M059J (cell line): ENCODE measurements around the gene KIAA0825. TPM values are rescaled to one million over a fixed set of nuclear protein-coding genes. Genes with fewer than 3 reads are reported as not detected.

Experiments used
- DNase-seq: peaks from one replicate; pipeline ENCODE4 v3.0.0-alpha.2; 2012; ENCODE audit warnings: low read depth
- total RNA-seq: library from RNA; depleted of rRNA; stranded (reverse); fragments of >200 nt; shearing (Covaris generic); gene quantifications from 2 replicates; pipeline ENCODE4 v1.2.3, GENCODE V29; 2014

KIAA0825 gene
- total RNA-seq, 1 experiment from 2014 or later: 0.32 TPM

DNA sequence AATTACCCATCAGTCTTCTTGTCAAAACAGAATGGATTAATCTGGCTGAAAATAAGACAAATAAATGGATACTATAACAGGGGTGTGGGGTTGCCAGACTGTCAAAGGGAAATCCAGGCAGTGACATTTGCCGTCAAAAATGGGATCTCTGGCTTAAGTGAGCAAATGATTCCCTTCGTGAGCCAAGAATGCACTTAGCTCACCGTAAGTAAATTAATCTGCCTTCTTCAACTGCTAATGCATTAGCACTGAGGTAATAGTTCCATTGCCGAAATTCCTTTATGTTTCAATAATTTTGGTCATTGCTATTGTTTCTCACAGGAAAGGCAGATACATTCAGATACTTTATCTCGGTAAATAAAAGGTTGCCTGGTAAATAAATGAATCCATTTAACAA, 377.8 kb downstream of the KIAA0825 start:
- peak; percentile 36 for DNase-seq

DNA sequence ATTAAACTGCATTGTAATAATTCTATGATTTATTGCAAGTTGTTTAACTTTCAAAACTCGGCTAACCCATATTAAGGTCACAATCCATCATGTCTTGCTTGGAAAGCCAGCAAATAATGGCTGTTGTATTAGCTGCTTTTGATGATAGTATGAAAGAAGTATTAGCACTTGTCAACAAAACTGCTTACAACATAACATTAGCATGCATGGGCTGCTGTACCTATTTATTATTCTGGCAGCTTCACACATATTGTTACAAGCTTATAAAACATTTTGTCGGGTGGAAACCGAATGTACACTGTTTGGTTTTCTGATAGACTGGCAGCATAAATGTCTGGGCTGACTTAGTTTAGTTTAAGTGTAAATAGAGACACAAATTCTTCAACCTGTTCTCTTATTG, 378.3 kb downstream of the KIAA0825 start:
- DNase-seq: no peak

DNA sequence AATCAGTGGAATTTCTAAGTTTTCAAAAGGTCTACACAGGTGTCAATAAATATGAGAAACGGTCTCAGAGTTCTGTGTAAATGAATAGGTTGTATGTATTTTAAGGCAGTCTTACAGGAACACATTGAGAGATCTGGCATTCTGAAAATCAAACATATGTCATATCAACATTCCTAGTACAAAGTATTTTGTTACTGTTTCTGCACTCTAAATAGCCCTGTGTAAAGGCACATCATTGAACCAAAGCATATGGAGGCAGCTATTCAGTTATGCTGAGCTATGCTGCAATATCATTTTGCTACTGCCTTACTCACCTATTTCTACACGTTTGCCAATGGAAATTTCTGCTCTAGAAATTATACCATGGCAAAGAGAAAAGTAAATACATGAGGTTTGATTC, 379.1 kb downstream of the KIAA0825 start:
- no peak for DNase-seq

DNA sequence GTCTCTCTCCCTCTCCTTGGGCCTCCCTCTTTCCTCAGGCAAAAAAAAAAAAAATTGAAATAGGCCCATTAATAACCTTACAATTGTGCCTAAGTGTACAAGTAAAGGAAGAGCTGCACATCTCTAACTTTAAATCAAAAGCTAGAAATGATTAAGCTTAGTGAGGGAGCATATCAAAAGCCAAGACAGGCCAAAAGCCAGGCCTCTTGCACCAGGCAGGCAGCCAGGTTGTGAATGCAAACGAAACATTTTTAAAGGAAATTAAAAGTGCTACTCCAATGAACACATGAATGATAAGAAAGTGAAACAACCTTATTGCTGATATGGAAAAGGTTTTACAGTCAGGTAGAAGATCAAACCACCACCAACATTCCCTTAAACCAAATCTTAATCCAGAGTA, 383.4 kb downstream of the KIAA0825 start:
- no peak for DNase-seq

DNA sequence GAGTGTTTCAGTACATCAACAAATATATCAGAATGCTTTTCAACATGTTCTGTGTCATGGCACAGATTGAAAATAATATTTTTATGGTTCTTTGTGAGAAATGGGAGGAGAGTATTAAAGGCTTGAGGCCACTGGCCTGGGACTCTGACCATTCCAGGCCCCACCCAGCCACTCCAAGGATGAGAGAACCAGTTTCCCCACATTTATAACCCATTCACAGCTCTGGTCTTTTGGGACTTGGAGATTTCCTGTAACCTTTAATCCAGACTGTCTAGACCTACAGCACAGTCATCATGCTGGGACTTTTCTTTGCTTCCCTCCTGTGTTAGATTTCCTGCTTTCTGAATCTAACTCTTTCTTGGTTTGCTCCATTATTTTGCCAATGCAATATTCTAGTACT, 389.6 kb downstream of the KIAA0825 start:
- DNase-seq: no peak

DNA sequence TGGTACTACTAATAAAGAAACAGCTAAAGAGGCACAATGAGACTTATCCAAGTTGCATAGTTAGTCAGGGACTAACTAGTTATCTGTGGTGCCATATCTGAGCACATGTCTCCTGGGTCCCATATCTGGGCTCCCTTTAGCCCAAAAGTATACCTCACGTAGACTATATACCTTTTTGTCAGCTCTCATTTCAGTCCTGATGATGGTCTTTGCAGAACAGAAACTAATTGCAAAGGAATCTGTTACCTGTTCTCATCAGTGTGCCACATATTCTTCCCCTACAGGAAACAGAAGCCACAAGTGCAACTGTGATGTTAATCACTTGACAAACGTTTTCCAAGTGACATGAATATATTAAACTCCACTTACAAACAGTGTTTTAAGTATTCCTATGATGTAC, 395.2 kb downstream of the KIAA0825 start:
- no peak for DNase-seq

DNA sequence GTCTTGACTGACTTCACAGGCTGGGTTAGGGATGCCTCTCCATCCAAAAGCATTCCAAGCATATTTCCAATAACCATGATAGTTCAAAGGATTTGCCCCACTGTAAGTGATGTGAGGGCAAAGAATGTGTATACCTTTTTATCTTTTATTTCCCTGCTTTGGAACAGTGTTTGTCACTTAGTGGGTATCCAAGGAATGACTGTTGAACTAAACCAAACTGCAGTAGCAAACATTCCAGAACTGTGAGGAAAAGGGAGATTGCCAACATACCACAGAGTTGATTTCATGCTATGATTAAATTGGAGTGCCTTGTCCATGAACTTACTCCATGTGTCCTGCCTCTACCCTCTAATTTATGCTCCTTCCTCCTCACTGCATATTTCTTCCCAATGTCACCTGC, 400.0 kb downstream of the KIAA0825 start:
- DNase-seq: peak; percentile 92

DNA sequence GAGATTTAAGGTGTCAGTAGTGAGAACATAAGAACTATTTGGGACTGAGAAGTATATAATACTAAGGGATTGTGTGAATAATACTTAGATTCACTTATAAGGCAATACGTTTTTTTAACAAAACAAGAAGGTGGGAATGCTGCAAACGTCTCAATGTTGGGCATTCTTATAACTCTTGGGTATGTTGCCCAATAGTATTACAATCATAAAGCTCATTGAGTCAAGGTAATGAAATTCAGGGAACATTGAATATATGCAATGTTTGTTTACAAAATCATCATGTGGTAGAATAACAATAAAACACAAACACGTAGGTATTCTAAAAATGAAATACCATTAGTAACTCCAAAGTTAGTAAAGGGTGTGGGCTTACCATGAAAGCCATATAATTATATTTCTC, 400.7 kb downstream of the KIAA0825 start:
- no peak for DNase-seq

DNA sequence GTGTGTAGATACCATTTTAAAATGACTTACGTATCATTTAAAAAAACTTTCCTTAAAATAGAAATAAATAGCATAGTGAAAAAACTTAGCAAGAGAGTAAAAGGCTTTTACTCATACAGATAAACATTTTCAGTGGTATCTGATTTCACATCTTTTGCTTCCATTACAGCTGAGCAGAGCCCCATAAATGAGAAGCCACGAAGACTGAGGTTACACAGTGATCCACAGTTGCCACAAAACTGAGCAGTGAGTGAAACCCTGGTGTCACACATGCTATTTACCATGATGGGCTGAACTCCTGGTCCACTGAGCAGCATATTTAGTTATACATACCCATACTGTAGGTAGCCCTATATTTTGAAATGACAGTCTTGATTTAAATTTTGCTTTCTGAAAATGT, 401.2 kb downstream of the KIAA0825 start:
- peak; percentile 43 for DNase-seq

DNA sequence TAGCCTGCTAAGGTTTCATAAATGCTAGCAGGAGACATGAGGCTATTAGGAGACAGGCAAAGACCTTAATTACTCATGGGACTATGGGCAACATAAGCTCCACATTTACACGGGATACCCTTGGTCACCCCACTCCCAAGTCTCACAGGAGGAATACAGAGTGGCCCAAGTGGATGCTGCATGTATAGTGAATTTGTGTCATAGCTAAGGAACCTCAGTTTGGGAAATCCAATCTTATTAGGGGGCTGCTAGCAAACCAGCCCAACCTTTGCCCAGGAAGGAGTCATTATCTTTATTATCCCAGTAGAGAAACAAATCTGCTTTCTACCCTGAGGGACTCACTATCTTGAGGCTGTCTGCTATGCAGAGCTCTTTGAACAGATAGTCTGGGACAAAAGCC, 405.9 kb downstream of the KIAA0825 start:
- no peak for DNase-seq

DNA sequence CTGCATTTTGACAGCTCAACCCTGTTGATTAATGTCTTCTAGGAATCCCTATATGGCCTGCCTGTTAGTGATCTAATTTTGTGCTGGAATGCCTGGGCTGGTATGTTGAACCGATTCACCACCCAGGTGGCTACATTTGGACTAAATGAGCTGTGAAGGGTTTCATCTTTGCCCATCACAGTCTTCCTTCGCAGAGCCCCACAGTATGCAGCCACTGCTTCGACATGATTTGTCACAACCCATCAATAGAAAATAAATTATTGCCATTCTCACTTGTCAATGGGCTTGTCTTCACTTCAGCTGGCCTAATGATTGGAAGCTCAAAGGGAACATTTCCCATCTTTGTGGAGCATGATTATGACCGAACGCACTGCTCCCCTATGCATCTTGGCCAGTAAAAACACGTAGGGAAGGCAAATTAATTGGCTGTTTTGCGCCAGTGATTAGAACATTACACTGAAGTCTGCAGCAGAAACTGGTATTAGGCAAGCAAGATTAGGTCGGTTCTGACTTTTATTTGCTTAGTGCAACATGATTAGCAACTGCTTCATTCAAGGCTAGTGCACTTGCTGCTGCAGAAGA, 408.5 kb downstream of the KIAA0825 start:
- no peak for DNase-seq

DNA sequence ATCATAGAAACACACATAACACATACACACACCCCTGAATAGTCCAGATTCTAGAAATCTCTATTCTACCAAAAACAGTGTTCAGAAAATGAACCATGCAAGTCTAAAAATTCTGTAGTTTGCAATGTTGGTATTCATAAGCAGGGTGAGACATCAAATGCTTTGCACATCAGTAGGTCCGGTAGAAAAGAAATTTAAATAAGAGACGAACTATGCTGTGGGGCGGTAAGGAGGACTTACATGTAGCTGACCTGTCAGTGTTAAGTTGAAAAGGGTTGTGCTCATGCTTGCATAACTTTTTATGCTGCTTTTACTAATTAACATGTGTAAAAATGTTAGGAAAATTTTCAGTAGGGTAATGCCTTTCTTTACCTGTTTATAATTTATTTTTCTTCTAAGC, 409.1 kb downstream of the KIAA0825 start:
- no peak for DNase-seq

DNA sequence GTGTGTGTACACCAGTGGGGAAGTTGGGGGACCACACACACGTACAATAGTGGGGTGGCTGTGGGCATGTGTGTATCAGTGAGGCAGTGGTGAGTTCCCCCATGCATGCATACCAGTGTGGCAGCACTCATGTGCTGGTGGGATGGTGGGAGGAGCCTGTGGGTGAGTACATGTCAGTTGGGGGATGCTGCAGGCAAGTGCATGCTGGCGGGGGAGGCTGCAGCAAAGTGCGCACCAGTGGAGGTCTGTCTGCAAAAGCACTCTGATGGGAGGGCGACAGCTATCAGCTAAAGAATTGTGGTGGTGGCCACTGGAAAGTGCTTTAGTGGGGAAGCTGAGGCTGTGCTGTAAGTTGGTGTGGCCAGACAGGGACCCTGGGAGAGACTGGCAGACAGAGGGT, 418.8 kb downstream of the KIAA0825 start:
- DNase-seq: no peak

DNA sequence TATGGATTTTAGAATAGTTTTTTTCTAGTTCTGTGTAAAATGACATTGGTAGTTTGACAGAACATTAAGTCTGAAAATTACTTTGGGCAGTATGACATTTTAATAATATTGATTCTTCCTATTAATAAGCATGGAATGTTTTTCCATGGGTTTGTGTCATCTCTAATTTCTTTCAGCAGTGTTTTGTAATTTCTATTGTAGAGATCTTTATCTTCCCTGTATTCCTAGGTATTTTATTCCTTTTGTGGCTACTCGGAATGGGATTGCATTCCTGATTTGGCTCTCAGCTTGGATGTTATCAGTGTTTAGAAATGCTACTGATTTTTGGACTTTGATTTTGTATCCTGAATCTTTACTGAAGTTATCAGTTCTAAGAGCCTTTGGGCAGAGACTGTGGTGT, 420.4 kb downstream of the KIAA0825 start:
- no peak for DNase-seq

DNA sequence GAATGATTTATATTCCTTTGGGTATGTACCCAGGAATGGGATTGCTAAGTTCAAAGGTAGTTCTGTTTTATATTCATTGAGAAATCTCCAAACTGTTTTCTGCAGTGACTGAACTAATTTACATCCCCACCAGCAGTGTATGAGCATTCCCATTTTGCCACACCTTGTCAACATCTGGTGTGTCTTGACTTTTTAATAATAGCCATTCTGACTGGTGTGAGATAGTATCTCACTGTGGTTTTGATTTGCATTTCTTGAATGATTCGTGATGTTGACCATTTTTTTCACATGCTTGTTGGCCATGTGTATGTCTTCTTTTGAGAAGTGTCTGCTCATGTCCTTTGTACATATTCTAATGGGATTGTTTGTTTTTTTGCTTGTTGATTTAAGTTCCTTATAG, 421.5 kb downstream of the KIAA0825 start:
- DNase-seq: peak; percentile 25

DNA sequence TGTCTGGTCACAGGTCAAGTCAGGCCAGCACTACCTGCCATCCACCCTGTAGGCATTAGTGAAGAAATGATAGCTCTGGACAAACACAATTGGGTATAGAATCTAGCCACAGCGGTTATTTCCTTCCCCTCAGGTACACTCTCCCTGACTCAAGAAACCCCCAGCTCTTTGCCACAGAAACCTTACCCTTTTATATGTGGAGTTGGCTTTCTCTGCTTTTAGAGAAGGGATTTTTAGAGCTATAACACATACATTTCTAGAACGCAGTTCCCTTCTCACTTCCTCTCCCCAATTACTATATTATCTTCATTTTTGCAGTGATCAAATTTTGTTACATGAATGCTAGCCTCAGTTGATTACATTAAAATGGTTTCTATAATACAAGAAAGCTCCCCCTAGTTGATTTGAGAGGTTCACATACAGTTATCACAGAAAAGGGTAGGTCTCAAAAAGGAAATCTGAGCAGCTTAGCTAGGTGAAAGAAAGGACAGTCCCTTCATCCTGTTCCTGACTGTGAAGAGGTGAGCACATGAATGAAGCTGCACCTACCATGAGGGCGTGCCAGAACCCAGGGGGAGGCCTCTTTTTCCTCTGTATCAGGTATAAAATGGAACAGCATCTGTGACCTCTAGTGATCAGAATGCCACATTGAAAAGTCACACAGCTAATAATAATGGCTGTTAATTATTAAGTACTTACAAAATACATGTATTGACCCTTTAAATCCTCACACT, 425.6 kb downstream of the KIAA0825 start:
- DNase-seq: no peak

DNA sequence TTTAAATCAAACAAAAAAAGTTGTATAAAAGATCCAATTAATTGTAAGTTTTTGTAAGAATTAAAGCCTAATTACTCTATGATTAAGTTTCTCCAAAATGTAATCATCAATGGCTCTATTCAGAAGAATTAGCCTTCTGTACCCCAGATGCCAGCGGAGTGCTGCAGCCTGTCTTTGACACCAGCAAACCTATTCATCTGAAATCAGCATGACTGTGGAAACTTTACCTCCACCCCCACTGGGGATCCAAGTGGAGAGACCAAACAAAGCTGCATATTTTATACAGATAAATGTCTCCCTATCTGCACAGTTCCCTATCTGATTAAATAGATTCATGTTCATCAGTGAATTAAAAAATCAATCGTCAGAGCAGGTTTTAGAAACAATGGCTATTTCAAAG, 426.8 kb downstream of the KIAA0825 start:
- DNase-seq: no peak

DNA sequence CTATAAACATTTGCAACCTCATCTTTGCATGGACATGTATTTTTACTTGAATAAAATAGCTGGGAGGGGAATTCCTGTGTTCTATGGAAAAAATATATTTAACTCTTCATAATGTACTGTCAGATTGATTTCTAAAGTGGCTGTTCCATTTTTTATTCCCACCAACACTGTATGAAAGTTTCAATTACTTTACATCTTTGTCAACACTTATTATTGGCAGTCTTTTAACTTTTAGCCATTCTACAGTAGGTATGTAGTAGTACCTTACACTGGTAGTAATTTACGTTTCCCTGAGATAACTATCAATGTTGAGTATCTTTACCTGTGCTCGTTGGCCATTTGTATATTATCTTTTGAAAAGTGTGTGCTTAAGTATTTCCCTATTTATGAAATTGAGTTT, 429.7 kb downstream of the KIAA0825 start:
- no peak for DNase-seq

DNA sequence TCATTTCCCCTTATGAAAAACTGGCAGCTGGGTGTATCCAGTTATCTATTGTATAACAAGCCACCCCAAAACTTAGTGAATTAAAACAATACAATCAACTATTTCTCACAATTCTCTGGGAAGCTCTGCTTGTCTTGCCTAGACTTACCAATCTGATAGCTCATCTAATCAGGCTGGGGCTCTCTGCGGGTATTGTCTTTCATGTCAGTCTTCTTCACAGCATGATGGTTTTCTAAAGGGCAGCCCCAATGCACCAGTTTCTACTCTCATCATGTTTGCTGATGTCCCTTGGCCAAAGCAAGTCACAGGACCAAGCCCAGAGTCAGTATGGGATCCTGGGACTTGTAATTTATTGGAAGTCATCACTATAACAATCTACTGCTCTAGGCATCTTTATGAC, 433.5 kb downstream of the KIAA0825 start:
- no peak for DNase-seq

DNA sequence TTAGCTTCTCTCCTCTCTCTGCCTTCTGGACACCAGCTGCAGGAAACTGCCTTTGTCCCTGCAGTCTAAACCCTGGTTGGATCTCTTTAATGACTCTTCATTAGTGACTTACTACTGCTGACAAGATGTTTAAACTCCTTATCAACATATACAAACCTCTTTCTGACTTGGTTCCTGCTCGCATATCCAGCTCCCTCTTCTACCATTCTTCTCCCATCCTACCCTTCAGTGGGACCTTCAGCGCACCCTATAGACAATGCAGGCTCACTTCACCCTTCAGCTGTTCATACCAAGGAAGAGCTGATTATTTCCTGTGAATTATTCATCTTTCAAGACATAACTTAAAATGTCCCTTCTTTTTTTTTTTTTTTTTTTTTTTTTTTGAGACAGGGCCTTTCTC, 436.5 kb downstream of the KIAA0825 start:
- DNase-seq: no peak

DNA sequence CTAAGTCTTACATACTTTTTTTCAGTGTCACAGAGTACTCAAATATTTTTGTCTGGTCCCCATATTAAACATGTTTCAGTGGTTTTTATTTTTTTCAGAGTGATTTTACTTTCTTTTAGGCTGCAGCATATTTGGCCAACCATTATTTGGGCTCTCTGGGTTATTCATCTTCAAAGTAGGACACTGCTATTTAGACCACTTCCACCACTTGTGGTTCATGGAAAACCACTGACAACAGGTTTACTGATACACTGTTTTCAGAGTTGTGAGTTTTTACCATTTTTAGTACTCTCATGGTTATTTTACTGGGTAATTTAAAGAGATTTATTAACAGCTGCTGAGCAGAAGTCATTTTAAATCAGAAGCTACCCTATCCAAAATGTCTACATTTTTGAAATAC, 437.6 kb downstream of the KIAA0825 start:
- DNase-seq: no peak

DNA sequence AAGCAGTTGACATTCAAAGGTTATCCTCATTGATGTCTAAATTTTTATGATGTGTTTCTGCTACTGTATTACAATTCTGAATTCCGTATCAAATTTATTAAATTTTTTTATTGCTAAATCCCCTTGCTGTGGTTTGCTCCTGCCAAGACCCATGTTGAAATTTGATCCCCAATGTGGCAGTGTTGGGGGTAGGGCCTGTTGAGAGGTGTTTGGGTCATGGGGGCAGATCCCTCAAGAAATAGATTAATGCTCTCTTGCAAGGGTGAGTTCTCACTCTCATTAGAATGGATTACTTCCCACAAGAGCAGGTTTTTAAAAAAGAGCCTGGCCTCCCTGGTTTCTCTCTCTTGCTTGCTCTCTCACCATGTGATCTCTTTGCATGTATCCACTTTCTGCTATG, 442.5 kb downstream of the KIAA0825 start:
- no peak for DNase-seq

DNA sequence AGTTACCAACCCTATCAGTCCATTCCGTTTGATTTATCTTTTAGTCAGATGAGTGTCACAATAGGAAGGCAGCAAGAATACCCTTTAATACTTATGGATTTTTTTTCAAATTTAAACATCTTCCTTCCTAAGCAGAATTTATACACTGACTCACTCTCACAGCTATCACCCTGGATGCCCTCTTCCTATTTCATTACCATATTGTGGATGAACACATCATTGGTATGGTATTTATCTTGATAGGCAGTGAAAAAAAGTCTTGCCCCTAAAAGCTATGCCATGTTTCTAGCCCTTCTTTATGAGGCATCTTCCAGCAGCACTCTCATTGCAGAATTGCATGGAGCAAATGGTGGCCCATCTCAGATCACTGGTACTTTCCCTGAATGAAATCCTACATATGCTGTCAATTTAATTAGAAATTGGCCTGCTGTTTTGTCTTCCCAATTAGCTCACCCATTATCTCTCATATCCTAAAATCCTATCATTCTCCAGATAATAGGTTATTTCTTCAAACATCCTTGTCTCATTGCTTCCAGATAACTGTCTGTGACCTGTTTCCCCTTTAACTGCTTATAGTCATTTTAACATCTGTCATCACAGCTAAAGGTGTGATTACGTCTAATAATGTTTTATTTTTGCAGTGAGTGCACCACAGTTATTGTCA, 443.5 kb downstream of the KIAA0825 start:
- DNase-seq: peak; percentile 75
